HepG2 (cell line): Measurements from ENCODE around the gene N4BP2L1.

Experiments used
- HOXA7 ChIP-seq: sonication (generic); formaldehyde crosslinking; IDR thresholded peaks from 2 replicates; pipeline ENCODE4 v1.8.1; 2022; ENCODE audit warnings: mild to moderate bottlenecking, missing genetic modification reagents, moderate library complexity
- KDM3A ChIP-seq: IDR thresholded peaks from 2 replicates; pipeline ENCODE4 v1.6.1; 2018; ENCODE audit warnings: low read depth, missing compliant biosample characterization
- KDM5B ChIP-seq: sonication (generic); formaldehyde crosslinking; IDR thresholded peaks from 2 replicates; pipeline ENCODE4 v1.4.0; 2020; ENCODE audit warnings: missing genetic modification reagents, mild to moderate bottlenecking, borderline replicate concordance
- MTA1 ChIP-seq: sonication (generic); formaldehyde crosslinking; IDR thresholded peaks from 2 replicates; pipeline ENCODE4 v1.4.0; 2020; ENCODE audit warnings: missing genetic modification reagents, mild to moderate bottlenecking, borderline replicate concordance
- NFE2 ChIP-seq: sonication (generic); formaldehyde crosslinking; IDR thresholded peaks from 2 replicates; pipeline ENCODE4 v1.4.0; 2020; ENCODE audit warnings: missing genetic modification reagents
- NR3C1 ChIP-seq: sonication (generic); formaldehyde crosslinking; IDR thresholded peaks from 2 replicates; pipeline ENCODE4 v1.4.0; 2020; ENCODE audit warnings: missing genetic modification reagents
- POLR2A ChIP-seq, 2 experiments: IDR thresholded peaks; 2 replicates each; pipeline ENCODE4 v1.6.1; 2011; ENCODE audit warnings: low read depth in 2 of 2, low read length in 2 of 2, mild to moderate bottlenecking in 1 of 2, moderate library complexity in 1 of 2; ENCODE audit not compliant: insufficient read depth in 1 of 2
- POLR2AphosphoS5 ChIP-seq: IDR thresholded peaks from 2 replicates; pipeline ENCODE4 v1.6.1; 2012; ENCODE audit warnings: low read depth, low read length
- SMC3 ChIP-seq: IDR thresholded peaks from 2 replicates; pipeline ENCODE4 v1.6.1; 2011; ENCODE audit warnings: low read length, improper control_type of control experiment
- SNAPC2 ChIP-seq: sonication (generic); formaldehyde crosslinking; IDR thresholded peaks from 2 replicates; pipeline ENCODE4 v1.8.1; 2022; ENCODE audit warnings: mild to moderate bottlenecking, missing genetic modification reagents
- TRIM24 ChIP-seq: sonication (generic); formaldehyde crosslinking; IDR thresholded peaks from 2 replicates; pipeline ENCODE4 v1.8.0; 2022; ENCODE audit warnings: mild to moderate bottlenecking, missing genetic modification reagents
- ZBTB42 ChIP-seq: sonication (generic); formaldehyde crosslinking; IDR thresholded peaks from 2 replicates; pipeline ENCODE4 v1.5.0; 2020; ENCODE audit warnings: mild to moderate bottlenecking, missing genetic modification reagents
- ZNF564 ChIP-seq: sonication (generic); formaldehyde crosslinking; IDR thresholded peaks from 2 replicates; pipeline ENCODE4 v1.8.1; 2023; ENCODE audit warnings: mild to moderate bottlenecking, missing genetic modification reagents

GRCh38 chr13:32415019-32415418 is 12.9 kb downstream of the N4BP2L1 start:
- TF ChIP-seq KDM5B (CRISPR knock-in tag) (no peak), NFE2 (CRISPR knock-in tag) (no peak), POLR2AphosphoS5 (no peak), KDM3A (CRISPR knock-in tag) (no peak), HOXA7 (CRISPR knock-in tag) (no peak), NR3C1 (no peak), SMC3 (peak; percentile 18; the same call in 1 of the 2 replicates), TRIM24 (CRISPR knock-in tag) (no peak), SNAPC2 (no peak), MTA1 (CRISPR knock-in tag) (no peak), ZBTB42 (CRISPR knock-in tag) (no peak), POLR2A (IDR thresholded peaks at IDR 0.05; ENCODE audit: insufficient read depth in 1 of 2, low read depth in 2 of 2, low read length in 2 of 2) (no peak), ZNF564 (CRISPR knock-in tag) (no peak)
